ENCODE results near the gene SPINK1. TPM values are rescaled to one million over a fixed set of nuclear protein-coding genes. Genes with fewer than 3 reads are reported as not detected.
"Not testable (repeated sequence)": the region's sequence is repeated elsewhere in the genome, so short reads cannot be mapped to it uniquely, and the experiment has no call there.

Gene SPINK1
- total and polyA plus RNA-seq, 2 of the 4 experiments (the other 2 are of a cell fraction), result not detected

DNA sequence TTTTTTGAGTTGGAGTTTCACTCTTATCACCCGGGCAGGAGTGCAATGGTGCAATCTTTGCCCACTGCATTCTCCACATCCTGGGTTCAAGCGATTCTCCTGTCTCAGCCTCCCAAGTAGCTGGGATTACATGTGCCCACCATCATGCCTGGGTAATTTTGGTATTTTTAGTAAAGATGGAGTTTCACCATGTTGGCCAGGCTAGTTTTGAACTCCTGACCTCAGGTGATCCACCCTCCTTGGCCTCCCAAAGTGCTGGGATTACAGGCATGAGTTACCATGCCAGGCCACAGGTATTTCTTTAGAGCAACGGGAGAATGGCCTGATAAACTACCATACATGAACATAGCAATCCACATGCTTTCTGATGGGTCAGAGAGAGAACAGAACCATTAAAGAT is 9.2 kb downstream of the SPINK1 start:
- H2BK5ac ChIP-seq (ENCODE audit: low read depth, low read length, poor library complexity, severe bottlenecking); H3K4me2 ChIP-seq (ENCODE audit: low read depth, low read length); DNase-seq; H3K27me3 ChIP-seq (ENCODE audit: control insufficient read depth, insufficient read depth, low read length); H3K18ac ChIP-seq (ENCODE audit: low read depth, low read length); H3K4me1 ChIP-seq (ENCODE audit: control insufficient read depth, insufficient read depth, low read length); H2AFZ ChIP-seq (replicated peaks; ENCODE audit: low read length, poor library complexity); H4K91ac ChIP-seq (ENCODE audit: insufficient read depth, low read depth, low read length); H3K4ac ChIP-seq (ENCODE audit: low read depth, low read length); BruUV-seq (replicated peaks); H3K36me3 ChIP-seq (ENCODE audit: control insufficient read depth, insufficient read depth, low read length); H3K9me1 ChIP-seq (ENCODE audit: insufficient read depth, low read length); H4K8ac ChIP-seq (ENCODE audit: low read depth in 2 of 2, low read length in 2 of 2); H2BK20ac ChIP-seq (ENCODE audit: low read depth, low read length); H3K27ac ChIP-seq (ENCODE audit: insufficient read depth, low read length); H2AK5ac ChIP-seq (ENCODE audit: low read depth, low read length); H3K56ac ChIP-seq (ENCODE audit: extremely low read depth, insufficient read depth, low read length); H4K5ac ChIP-seq (ENCODE audit: low read depth, low read length); H3K79me1 ChIP-seq (ENCODE audit: low read depth in 1 of 2, low read length in 2 of 2); H3K14ac ChIP-seq (replicated peaks; ENCODE audit: low read depth, low read length); ATAC-seq (ENCODE audit: low read depth); H4K20me1 ChIP-seq (ENCODE audit: insufficient read depth, low read length); H3K23ac ChIP-seq (ENCODE audit: low read depth, low read length); H2BK120ac ChIP-seq (ENCODE audit: low read depth, low read length); H2AK9ac ChIP-seq (replicated peaks; ENCODE audit: low read depth, low read length, poor library complexity); H3K9ac ChIP-seq (ENCODE audit: low read depth, low read length); POLR2A ChIA-PET (ENCODE audit: unreplicated experiment); dilution Hi-C loops (cut with HindIII; ENCODE audit: low sequenced_read_pairs, unreplicated experiment); H3K4me3 ChIP-seq (ENCODE audit: insufficient read depth, low read depth, low read length); H2BK15ac ChIP-seq (ENCODE audit: low read depth, low read length); H3K9me3 ChIP-seq (ENCODE audit: control insufficient read depth, insufficient read depth, low read length): not testable (repeated sequence)
- intact Hi-C loops (cut with micrococcal nuclease), result loop anchor here (1.0 to 10.0 kb wide), 3 partner anchors 194 to 597 kb away; no protein-coding TSS in a partner anchor
- no CpG with 5 or more reads among the region's 3 CpGs for WGBS, 2 experiments (ENCODE audit: extremely low coverage in 2 of 2, insufficient read length in 1 of 2)
- CTCF ChIA-PET, result interaction anchor here (0.6 to 1.5 kb wide), 11 partner anchors 11 to 246 kb away, joined by 3 to 16 read pairs (median 4); no protein-coding TSS in a partner anchor
- in situ Hi-C loops (cut with MboI; ENCODE audit: low sequenced_read_pairs), result loop anchor here (5.0 kb wide), 1 partner anchor 195 kb away; no protein-coding TSS in a partner anchor
